Suppressor macrophage (primary cell): ENCODE data around the gene SLC35D1.
"Not testable (repeated sequence)": the region's sequence is repeated elsewhere in the genome, so short reads cannot be mapped to it uniquely, and the experiment has no call there.

Source experiments
- DNase-seq, 4 experiments: peaks; one replicate each; pipeline ENCODE4 v3.0.0-alpha.2; 2020 to 2022

The SLC35D1 gene

GRCh38 chr1:66982561-66983260 is 71.2 kb downstream of the SLC35D1 start:
- no peak for DNase-seq

GRCh38 chr1:66981679-66982078 is 72.3 kb downstream of the SLC35D1 start:
- peak in 2 of 4 experiments; percentile 19 to 23 for DNase-seq

DNA sequence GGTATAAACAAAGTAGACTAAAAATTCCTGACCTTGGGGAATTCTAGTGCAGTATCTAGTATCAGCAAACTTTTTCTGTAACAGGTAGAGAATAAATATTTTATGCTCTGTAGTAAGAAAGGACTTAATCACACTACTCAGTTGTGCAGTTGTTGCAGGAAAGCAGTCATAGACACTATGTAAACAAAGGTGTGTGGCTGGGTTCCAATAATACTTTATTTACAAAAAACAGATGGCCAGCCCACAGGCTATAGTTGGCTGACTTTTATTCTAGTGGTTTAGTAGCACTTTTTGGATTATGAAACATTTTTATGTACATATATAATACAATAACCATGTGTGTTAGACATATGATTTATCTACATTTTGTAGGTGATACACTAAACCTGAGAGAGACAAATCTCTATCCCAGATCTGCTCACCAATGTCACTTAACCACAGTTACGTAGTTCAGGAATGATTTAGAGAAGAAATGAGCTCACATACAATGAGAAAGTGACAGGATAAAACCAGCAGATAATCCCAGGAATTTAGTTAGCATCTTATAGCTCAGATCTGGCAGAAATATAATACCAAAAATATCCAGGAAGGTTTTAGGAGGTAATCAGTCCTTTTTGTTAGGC is 73.1 kb downstream of the SLC35D1 start:
- DNase-seq: no peak

DNA sequence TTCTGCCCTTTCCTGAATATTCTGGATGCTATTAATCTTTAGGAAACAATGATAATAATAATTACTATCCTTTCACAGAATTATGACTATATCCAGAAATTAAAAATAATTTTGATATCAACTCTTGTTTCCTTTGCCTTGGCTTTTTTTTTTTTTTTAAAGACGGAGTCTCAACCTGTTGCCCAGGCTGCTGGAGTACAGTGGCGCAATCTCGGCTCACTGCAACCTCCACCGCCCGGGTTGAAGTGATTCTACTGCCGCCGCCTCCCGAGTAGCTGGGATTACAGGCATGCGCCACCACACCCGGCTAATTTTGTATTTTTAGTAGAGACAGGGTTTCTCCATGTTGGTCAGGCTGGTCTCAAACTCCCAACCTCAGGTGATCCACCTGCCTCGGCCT is 74.3 kb downstream of the SLC35D1 start:
- not testable (repeated sequence) for DNase-seq

DNA sequence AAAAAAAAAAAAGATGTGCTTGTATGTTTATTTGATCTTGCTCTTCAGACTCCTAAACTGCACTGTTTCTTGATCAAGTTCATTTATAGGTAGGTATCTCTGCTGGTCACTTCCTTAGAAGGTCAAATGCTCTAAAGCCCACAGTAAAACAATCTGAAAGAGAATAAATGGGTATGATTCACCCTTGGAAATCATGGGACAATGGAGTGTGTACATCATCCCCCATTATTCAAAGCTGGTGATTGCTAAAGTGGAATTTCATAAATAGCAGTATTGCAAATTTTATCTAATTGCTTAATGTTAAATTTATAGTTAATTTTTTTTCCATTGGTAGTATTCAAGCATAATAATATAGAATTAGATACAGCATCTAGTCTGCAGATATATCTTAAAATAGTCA is 75.7 kb downstream of the SLC35D1 start:
- DNase-seq: peak in 2 of 4 experiments; percentile 19 to 32

DNA sequence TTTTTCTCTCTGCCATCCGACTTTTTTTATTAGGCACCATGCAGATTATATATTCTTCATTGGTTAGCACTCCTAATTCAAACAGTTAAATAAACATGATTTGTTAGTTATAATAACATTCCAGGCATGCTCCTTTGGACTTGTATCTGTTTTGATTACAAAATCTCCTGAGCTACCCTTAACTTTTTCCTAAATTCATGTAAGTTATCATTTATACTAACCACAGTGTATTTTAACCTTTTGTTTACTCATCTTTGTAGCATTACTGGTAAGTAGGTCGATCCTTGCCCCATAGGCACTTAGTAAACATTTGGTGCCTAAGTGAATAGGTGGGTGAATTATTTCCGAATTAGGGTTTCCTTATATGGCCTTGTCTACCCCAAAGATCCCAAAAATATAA is 85.4 kb downstream of the SLC35D1 start:
- no peak for DNase-seq

- DNase-seq: not testable (repeated sequence)
Measured at GRCh38 chr1:66966188-66966873, 87.6 kb downstream of the SLC35D1 start.

DNA sequence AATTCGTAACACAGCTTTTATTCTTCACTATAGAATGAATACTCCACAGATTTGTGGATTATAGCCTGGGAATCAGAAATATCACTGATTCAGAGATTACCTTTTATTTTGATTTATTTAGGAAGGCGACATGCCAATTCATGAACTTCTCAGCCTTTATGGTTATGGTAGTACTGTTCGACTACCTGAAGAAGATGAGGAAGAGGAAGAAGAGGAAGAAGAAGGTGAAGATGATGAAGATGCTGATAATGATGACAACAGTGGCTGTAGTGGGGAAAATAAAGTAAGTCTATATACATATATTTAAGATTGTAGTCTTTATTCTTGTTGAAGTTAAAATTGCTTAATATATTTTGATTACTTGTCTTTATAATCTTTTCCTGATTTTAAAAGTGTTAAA is 96.0 kb downstream of the SLC35D1 start:
- DNase-seq: no peak

- DNase-seq: no peak
Measured at GRCh38 chr1:66954208-66954607, 99.7 kb downstream of the SLC35D1 start.

GRCh38 chr1:66951513-66951912 is 102.4 kb downstream of the SLC35D1 start:
- no peak for DNase-seq
